Stimulated activated CD4-positive, alpha-beta T cell treated with anti-CD3 and anti-CD28 coated beads, Interleukin-12 subunit alpha, Interleukin-12 subunit beta, amount 100 ng/mL, for 4 hours (primary cell): ENCODE measurements around the gene GP1BA.
"Not testable (repeated sequence)": the region's sequence is repeated elsewhere in the genome, so short reads cannot be mapped to it uniquely, and the experiment has no call there.

Source experiments
- DNase-seq: peaks from one replicate; pipeline ENCODE4 v3.0.0-alpha.2; 2020

GP1BA gene

DNA sequence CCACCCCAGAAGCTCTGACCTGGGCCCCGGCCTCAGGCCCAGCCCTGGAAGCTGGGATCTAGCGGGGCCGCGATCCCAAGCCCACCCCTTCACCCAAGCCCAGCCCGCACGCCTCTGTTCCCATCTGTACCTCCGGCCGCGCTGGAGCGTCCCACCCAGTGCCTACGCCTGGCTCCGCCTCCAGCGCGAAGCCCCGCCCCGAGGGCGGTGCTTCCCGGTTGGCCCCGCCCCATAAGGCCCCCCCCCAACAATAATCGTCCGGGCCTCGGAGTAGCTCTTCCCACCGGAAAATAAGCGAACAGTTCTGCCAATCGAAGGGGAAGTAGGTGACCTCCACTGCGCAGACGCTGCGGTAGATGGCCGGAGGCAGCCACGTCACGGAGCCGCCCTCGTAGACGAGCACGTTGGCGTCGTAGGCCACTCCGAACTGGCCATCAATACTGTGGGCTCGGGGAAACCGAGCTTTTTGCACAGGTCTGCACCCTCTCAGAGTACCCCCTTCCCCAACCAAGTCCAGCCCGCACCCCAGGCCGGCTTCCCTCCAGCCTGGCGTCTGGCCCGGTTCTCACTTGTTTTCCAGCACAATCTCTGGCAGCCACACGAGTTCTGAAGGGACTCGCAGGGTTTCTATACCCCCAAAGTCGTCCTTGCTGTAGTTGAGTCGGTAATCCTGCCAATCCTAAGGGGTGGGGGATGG is 30.3 kb upstream of the GP1BA start:
- DNase-seq = peak; percentile 17

DNA sequence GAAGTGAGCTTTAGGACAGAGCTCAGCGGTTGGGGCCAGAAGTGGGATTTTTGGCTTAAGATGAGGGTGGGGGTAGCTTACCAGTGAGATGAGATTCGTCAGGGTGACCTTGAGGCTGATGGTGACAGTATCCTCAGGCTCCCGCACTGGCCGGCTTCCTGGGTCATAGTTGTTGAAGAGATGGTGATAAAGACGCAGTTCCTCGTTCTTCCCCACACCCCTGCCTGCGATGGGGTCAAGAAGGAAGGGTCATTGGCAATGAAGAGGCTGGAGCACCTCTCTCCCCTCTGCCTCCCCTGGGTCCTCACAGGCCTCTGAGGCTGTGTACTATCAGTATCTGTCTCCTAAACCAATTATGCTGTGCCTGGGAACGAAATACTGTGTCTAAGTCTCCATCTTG is 29.5 kb upstream of the GP1BA start:
- no peak for DNase-seq

DNA sequence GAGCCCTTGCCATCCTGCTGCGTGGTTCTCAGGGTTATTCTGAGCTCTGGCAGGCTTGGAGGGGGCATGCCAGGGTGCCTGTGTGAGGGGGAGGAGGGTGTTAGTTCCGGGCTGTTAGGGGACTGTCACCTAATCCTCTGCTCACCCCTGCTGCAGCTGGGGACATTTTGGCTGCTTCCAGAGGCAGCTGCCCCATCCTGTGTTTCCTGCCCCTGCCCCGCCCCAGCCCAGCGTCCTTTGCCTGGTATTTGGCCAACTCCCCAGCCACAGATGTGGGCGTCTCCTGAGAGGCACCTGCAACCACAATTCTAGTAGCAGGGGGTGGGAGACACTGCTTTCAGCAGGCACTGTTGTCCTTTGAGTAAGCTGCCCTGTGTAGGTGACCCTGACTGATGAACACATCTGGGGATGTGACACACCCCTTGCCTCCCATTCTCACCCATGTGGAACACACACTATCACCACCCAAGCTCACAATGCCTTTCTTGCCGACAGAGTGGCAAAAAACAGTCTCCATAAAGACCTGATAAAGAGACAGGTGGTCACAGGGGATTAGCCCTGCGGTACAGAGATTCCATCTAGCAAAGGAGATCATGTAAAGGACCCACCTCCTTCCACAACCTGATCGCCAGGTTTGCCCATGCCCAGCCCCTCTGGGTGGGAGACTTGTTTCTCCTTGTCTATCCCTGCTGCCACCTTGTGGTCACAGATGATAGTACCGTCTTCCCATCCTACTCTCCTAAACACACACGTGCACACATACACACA is 28.8 kb upstream of the GP1BA start, which contains the start of gene CHRNE:
Gene CHRNE, minus strand, starts transcription at position 48 of the 768 bp plus-strand sequence. Its CDS starts 35 bp downstream, at position 13.
- peak; percentile 71 for DNase-seq

DNA sequence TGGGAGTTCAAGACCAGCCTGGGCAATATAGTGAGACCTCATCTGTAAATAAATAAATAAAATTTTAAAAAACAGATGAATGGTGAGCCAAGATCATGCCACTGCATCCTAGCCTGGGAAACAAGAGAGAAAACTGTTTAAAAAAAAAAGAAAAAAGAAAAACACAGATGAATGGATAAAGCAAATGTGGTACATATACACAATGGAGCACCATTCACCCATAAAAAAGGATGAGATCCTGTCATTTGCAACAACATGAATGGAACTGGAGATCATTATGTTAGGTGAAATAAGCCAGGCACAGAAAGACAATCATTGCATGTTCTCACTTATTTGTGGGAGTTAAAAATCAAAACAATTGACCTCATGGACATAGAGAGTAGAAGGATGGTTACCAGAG is 25.4 kb upstream of the GP1BA start:
- not testable (repeated sequence) for DNase-seq

DNA sequence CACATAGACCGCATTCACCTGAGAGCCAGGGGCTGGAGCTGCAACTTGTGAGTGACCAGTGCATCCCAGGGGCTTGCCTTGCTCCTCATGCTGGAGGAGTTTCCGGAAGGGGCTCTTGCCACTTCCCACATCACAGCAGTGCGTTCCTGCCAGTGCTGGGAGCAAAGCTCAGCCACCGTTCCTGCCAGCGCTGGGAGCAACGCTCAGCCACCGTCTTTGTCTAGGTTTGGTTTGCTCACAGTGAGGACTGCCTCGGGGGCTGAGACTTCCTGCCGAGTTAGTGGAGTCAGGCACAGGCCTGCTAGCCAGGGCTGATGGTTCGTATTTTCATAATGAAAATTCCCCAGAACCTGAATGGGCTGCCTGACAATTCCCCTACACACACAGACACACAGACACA is 23.8 kb upstream of the GP1BA start:
- no peak for DNase-seq

DNA sequence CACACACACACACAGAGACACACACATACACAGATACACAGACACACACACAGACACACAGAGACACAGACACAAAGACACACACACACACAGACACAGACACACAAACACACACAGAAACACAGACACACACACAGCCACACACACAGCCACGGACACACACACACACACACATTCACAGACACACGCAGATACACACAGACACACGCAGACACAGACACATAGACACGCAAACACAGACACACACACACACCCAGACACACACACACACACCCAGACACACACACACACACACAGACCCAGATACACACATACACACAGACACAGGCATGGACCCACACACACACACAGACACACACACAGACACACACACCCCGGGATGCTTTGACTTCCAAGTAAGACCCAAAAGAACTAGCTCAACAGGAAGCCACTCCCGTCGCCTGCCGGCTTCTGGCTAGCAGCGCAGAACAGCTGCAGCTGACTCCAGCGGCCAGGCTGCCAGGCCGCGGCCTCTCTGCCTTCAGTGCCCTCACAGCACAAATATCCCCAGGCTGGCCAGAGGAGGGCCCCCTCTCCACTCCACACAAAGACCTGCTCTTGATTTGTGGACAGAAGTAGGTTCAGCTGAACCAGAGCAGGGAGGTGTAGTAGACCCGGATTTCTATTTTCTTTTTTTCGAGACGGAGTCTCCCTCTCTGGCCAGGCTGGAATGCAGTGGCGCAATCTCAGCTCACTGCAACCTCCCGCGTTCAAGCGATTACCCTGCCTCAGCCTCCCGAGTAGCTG is 23.2 kb upstream of the GP1BA start:
- peak; percentile 60 for DNase-seq

DNA sequence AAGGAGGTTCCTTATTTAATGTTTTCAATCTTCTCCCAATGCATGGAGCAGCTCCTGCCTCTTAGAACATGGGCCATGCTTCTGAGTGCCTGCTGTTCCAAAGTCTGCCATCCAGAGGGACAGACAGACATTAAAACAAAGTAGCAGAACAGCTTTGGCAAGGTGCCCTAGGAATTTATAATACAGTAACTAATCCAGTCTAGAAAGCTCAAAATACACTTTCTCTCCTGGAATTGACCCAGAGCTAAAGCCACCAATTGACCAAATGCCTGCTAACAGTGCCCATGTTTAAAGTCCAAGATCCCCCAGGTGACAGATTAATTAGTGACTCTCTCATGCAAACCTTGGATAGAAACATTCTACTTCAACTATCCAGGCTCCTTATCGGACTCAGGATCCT is 18.1 kb upstream of the GP1BA start:
- no peak for DNase-seq

DNA sequence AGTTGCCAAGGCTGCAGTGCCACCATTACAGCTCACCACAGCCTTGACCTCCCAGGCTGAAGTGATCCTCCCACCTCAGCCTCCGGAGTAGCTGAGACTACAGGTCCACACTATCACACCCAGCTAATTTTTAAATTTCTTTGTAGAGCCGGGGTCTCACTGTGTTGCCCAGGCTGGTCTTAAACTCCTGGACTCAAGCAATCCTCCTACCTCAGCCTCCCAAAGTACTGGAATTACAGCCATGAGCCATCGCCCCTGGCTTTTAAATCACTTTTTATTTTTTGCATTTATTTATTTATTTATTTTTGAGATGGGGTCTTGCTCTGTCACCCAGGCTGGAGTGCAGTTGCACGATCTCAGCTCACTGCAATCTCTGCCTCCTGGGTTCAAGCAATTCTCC is 17.5 kb upstream of the GP1BA start:
- not testable (repeated sequence) for DNase-seq

DNA sequence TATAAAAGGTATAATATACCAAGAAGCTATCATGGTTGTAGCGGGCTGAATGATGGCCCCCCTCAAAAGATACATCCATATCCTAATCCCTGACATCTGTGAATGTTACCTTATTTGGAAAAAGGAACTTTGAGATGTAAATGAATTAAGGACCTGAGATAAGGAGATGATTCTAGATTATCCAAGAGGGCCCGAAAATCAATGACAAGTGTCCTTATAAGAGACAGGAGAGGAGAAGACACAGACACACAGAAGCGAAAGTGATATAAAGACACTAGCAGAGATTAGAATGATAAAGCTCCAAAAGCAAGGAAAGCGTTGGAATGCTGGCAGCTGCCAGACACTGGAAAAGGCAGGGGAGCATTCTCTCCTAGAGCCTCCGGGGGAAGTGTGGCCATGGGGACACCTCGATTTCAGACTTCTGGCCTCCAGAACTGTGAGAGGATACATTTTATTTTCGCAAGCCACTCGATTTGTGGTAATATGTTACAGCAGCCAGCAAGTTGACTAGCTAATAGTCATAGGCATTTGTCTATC is 12.5 kb upstream of the GP1BA start:
- DNase-seq = no peak

DNA sequence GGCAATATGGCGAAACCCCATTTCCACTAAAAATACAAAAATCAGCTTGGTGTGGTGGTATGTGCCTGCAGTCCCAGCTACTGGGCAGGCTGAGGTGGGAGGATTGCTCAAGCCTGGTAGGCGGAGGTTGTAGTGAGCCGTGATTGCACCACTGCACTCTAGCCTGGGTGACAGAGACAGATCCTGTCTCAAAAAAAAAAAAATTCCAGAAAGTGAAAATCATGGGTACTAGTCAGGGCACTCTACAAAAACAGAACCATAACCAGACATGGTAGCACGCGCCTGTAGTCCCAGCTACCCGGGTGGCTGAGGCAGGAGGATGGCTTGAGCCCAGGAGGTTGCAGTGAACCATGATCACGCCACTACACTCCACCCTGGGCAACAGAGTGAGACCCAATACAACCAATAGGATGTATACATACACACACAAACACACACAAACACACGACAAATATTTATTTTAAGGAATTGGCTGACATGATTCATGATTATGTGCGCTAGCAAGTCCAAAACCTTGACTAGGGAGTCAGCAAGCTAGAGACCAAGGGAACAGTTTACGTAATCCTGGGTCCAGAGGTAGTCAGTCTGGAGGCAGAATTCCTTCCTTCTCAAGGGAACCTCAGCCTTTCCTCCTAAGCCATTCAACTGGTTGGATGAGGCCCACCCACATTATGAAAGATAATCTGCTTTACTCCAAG is 11.6 kb upstream of the GP1BA start:
- no peak for DNase-seq

DNA sequence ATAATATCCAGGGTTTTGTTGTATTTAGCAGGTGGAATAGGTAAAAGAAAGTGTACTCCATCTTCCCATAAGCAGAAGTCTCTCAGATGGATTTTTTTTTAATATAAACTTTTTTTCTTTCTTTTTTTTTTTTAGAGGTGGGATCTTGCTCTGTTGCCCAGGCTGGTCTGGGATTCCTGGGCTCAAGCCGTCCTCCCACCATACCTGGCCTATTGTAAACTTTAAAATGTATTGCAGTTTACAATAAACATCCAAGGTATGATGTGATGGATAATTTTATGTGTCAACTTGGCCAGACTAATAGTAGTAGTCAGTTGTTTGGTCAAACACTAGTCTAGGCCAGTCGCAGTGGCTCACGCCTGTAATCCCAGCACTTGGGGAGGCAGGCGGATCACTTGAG is 10.8 kb upstream of the GP1BA start:
- no peak for DNase-seq

DNA sequence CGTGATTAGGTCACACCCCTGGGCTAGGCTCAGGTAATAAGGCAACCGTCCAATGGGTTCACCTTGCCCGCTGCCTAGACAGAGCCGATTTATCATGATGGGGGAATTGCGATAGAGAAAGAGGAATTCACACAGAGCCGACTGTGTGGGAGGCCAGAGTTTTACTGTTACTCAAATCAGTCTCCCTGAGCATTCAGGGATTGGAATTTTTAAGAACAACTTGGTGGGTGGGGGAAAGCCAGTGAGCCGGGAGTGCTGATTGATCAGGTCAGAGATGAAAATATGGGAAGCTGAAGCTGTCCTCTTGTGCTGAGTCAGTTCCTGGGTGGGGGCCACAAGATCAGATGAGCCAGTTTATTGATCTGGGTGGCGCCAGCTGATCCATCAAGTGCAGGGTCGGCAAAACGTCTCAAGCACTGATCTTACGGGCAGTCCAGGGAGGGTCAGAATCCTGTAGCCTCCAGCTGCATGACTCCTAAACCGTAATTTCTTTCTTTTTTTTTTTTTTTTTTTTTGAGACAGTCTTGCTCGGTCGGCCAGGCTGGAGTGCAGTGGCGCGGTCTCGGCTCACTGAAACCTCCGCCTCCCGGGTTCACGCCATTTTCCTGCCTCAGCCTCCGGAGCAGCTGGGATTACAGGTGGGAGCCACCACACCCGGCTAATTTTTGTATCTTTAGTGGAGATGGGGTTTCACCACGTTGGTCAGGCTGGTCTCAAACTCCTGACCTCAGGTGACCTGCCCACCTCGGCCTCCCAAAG is 5.3 kb upstream of the GP1BA start:
- DNase-seq = not testable (repeated sequence)

DNA sequence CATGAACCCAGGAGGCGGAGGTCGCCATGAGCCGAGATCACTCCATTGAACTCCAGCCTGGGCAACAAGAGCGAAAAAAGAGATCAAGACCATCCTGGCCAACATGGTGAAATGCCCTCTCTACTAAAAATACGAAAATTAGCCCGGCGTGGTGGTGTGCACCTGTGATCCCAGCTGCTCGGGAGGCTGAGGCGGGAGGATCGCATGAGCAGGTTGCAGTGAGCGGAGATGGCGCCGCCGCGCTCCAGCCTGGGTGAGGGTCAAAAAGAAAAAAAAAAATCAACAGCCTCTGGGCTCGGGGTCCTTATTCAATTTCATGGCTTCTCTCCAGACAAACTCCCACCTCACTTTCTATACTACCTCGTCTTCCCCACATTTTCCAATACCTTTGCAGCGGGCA is 3.2 kb upstream of the GP1BA start:
- DNase-seq = no peak

DNA sequence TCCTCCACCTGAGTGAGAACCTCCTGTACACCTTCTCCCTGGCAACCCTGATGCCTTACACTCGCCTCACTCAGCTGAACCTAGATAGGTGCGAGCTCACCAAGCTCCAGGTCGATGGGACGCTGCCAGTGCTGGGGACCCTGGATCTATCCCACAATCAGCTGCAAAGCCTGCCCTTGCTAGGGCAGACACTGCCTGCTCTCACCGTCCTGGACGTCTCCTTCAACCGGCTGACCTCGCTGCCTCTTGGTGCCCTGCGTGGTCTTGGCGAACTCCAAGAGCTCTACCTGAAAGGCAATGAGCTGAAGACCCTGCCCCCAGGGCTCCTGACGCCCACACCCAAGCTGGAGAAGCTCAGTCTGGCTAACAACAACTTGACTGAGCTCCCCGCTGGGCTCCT is 679 bp downstream of the GP1BA start:
- no peak for DNase-seq

DNA sequence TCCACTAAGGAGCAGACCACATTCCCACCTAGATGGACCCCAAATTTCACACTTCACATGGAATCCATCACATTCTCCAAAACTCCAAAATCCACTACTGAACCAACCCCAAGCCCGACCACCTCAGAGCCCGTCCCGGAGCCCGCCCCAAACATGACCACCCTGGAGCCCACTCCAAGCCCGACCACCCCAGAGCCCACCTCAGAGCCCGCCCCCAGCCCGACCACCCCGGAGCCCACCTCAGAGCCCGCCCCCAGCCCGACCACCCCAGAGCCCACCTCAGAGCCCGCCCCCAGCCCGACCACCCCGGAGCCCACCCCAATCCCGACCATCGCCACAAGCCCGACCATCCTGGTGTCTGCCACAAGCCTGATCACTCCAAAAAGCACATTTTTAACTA is 1.6 kb downstream of the GP1BA start:
- DNase-seq = no peak

DNA sequence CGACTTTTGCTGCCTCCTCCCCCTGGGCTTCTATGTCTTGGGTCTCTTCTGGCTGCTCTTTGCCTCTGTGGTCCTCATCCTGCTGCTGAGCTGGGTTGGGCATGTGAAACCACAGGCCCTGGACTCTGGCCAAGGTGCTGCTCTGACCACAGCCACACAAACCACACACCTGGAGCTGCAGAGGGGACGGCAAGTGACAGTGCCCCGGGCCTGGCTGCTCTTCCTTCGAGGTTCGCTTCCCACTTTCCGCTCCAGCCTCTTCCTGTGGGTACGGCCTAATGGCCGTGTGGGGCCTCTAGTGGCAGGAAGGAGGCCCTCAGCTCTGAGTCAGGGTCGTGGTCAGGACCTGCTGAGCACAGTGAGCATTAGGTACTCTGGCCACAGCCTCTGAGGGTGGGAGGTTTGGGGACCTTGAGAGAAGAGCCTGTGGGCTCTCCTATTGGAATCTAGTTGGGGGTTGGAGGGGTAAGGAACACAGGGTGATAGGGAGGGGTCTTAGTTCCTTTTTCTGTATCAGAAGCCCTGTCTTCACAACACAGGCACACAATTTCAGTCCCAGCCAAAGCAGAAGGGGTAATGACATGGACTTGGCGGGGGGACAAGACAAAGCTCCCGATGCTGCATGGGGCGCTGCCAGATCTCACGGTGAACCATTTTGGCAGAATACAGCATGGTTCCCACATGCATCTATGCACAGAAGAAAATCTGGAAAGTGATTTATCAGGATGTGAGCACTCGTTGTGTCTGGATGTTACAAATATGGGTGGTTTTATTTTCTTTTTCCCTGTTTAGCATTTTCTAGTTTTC is 2.3 kb downstream of the GP1BA start:
- DNase-seq = no peak

DNA sequence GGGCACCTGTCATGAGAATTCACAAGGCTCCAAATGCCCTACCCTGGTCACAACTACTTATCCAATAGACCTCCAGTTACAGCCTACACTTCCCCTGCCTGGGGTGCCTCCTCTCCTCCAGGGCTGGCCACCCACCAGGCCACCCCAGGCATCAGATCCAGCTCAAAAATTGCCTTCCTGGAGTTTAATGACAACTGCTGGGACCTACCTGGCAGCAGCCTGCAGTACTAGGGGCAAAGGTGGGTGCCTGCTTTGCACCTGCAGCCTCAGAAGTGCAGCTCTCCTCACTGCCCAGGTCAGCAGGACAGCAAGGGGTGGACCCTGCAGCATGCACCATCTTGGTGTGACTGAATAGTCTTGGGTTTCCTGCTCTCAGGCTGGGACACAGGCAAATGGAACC is 3.6 kb downstream of the GP1BA start:
- no peak for DNase-seq

DNA sequence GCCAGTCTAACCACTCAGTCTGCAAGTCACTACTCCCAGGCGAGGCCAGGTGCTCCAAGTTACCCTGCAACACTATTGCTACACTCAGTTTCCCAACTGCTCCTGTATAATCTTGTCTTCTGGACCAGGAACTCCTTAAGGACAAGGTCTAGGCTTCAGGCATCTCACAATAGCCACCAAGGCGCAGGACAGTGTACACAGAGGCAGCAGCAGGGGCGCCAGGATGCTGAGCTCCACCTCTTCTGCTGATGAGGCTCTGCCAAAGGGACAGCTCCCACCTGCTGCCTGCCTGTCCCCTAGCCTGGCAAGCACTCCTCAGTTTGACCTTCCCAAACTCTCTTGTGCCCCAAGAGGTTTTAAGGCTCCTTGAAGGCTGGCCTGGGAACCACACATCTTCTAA is 4.4 kb downstream of the GP1BA start:
- DNase-seq = no peak

DNA sequence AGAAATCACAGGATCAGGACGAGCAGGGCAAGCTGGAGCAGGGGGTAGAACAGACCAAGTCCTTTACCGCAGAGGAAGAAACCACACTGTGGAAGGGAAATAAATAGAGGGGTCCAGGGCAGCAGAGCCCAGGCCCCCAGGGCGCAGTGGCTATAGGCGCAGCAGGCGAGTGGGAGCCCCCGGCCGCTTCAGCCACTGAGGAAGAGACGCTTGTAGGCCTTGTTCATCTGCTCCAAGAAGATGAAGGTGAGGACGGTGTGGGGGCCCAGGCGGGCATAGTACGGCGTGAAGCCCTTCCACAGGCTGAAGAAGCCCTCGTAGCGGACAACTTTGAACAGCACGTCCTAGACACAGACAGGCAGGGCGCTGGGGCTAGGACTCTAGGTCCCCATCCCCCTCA is 5.5 kb downstream of the GP1BA start:
- no peak for DNase-seq

DNA sequence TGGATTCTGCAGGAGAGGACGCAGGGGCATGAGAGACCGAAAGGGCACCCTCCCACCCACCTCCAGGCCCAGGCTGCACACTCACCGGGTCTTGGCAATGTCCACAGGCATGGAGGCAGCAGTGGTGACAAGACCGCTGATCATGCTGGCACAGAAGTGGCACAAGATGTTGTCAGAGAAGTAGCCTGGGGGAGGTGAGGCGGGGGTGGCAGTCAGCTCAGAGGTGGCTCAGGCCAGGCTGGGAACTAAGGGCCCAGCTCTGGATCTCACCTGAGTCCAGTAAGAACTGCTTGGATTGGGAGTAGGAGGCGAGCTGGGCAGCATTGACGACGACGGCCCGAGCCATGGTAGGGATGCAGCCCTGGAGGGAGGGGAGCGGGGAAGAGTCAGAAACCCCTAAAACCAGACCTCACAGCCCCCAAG is 6.0 kb downstream of the GP1BA start:
- no peak for DNase-seq
